Brain pericyte (primary cell): ENCODE data around the gene RAD18.

Experiments
- DNase-seq: peaks from one replicate; pipeline ENCODE4 v3.0.0-alpha.2; 2012; ENCODE audit warnings: low read depth, low spot score

RAD18 gene

GRCh38 chr3:8964436-8965370 is 1.4 kb upstream of the RAD18 start:
- no peak for DNase-seq

- no peak for DNase-seq
Measured at GRCh38 chr3:8962226-8962861, 928 bp downstream of the RAD18 start.

- no peak for DNase-seq
Measured at GRCh38 chr3:8959668-8960067, 3.6 kb downstream of the RAD18 start.

GRCh38 chr3:8954938-8955763 is 8.1 kb downstream of the RAD18 start:
- no peak for DNase-seq

GRCh38 chr3:8953313-8953712 is 10.0 kb downstream of the RAD18 start:
- DNase-seq, result no peak

GRCh38 chr3:8952130-8952529 is 11.1 kb downstream of the RAD18 start:
- no peak for DNase-seq

GRCh38 chr3:8945890-8946600 is 17.2 kb downstream of the RAD18 start:
- DNase-seq, result no peak

- no peak for DNase-seq
Measured at GRCh38 chr3:8942746-8943488, 20.4 kb downstream of the RAD18 start.

- DNase-seq, result no peak
Measured at GRCh38 chr3:8942115-8942514, 21.2 kb downstream of the RAD18 start.

GRCh38 chr3:8938021-8938420 is 25.3 kb downstream of the RAD18 start:
- DNase-seq, result no peak

- DNase-seq, result peak; percentile 27
Measured at GRCh38 chr3:8937064-8938020, 25.9 kb downstream of the RAD18 start.

- DNase-seq, result no peak
Measured at GRCh38 chr3:8932507-8932906, 30.8 kb downstream of the RAD18 start.

GRCh38 chr3:8931342-8931741 is 31.9 kb downstream of the RAD18 start:
- DNase-seq, result no peak

- no peak for DNase-seq
Measured at GRCh38 chr3:8929860-8930259, 33.4 kb downstream of the RAD18 start.

GRCh38 chr3:8914491-8914890 is 48.8 kb downstream of the RAD18 start:
- DNase-seq, result no peak

GRCh38 chr3:8911781-8912180 is 51.5 kb downstream of the RAD18 start:
- no peak for DNase-seq

GRCh38 chr3:8909160-8909559 is 54.1 kb downstream of the RAD18 start:
- no peak for DNase-seq

GRCh38 chr3:8903191-8903590 is 60.1 kb downstream of the RAD18 start:
- no peak for DNase-seq

- DNase-seq, result no peak
Measured at GRCh38 chr3:8900869-8901268, 62.4 kb downstream of the RAD18 start.
